Inflammatory macrophage (primary cell): ENCODE results near the gene NARF.

Source experiments
- DNase-seq, 2 donors: peaks; one replicate each; pipeline ENCODE4 v3.0.0-alpha.2; 2020 to 2022

The NARF gene

DNA sequence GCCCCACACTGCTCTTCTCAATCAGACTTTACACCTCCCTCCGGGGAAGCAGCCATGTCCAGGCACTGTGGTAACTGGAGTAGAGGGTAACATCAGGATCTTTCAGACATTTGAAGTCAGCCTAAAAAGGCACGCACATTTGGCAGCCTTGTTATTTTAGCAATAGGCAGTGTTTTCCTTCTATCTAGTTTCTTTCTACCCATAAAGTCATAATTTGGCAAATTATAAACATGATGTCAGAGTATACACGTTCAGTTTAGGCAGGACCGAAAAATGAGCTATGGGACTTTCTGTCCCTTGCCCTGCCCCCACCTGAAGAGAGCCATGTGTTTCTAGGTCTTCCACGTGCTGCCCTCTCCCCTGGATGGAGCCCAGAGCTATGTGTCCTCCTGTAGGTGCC is 21.1 kb downstream of the NARF start:
- DNase-seq: no peak

DNA sequence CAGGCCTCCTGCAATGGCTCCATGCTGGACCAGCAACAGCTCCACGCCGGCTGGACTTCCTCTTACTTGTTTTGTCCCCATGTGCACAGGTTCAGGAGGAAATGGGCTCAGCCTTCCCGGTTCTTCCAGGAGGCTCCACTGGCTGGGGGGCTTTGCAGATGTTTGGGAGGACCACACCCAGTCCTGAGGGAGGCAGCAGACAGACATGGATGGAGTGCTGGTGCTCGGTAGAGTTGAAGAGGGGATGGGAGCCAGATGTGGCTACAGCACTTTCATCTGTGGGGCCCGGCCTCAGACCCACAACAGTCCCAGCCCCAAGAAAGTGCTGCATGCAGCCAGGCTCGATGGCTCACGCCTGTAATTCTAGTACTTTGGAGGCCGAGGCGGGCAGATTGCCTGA is 21.8 kb downstream of the NARF start:
- no peak for DNase-seq

DNA sequence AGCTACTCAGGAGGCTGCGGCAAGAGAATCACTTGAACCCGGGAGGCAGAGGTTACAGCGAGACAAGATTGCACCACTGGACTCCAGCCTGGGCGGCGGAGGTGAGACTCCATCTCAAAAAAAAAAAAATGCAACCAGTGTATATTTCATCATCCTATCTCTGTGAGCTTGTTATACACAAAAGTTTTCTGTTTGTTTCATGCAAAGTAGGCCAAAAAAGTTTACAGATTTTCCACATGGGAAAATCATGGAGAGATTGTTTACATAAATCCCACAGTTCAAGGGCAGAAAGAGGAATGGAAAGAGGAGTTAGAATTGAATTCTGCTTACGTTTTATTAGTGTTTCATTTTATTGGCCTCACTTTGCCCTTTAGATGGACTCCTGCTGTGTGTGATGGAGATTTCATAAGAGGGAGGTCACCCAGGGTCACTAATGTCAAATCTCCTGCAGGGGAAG is 24.7 kb downstream of the NARF start:
- no peak for DNase-seq

DNA sequence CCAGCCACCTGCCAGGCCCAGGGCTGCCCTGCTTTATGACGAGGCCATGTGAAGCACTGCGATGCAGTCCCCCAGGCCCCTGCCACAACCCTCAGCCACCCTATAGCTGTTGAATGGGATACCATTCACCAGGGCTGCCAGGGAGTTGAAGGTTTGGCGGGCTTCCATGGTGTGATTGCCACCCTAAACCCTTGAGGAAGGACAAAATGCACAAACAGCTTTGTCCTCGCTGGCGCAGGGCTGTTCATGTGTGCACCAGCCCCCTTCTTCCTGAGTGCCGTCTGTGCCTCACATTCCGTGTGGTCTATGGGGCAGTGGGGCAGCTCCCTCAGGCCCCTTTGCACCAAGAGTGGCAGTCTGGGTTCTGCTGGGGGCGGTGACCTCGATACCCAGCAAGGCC is 25.3 kb downstream of the NARF start:
- no peak for DNase-seq

DNA sequence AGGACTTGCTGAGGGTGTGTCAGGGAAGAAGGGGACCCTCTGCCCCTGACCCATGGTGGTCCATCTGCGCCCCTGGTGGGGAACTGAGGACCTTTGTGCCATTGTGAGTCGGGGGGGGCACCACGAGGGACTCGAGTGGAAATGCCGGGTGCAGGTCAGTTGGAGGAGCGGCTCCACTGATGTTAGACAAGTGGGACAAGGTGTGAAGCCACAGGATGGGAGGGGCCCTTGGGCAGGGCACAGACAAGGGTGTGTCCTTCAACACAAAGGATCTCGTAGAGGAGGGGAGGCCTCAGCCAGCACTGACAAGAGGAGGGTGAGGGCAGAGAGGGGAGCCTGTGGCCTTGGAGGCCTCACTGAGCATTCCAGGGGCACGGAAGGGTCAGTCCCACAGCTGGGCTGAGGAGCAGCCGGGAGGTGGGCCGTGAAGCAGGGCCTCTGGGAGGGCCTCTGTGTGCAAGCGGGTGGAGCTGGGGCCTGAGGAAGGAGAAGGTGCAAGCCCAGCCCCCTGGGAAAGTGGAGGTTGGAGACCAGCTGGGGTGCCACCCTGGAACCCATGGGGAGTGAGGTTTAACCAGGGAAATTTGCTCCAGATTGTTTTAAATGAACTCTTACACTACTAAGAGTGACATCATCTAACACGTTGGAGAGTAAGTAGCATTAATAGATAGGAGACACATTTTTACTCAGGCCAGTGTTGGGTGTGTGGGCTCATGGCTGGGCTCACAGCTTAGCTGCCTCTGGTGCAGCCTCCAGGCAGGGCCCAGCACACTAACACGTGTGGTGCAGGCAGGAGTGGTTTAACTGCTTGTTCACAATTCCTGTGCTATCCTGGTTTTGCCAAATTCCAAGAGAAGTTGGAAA is 27.9 kb downstream of the NARF start:
- DNase-seq: no peak

DNA sequence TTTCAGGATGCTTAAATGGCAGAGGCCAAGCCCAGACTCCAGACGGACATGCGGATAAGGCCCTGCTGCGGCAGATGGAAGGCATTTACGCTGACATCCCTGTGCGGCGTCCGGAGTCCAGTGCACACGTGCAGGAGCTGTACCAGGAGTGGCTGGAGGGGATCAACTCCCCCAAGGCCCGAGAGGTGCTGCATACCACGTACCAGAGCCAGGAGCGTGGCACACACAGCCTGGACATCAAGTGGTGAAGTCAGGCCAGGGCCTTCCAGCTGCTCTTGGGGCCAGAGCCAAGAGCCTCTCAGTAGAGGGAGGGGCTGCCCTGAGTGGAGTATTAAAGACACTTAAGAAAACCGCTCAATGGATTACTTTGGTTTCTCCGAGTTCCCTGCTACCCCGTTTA is 29.4 kb downstream of the NARF start:
- no peak for DNase-seq

DNA sequence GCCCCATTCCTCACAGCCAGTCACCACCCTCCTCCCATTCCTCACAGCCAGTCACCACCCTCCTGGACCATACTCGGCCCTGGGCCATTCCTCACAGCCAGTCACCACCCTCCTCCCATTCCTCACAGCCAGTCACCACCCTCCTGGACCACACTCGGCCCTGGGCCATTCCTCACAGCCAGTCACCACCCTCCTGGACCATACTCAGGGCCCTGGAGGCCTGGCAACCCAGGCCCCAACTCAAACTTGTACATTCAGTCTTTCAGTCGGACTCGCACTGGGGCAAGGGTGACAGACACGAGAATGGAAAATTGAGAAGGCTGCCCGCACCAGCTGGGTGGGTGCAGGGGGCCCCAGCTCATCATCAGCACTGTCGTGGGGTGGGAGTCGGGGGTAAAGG is 30.6 kb downstream of the NARF start:
- no peak for DNase-seq

DNA sequence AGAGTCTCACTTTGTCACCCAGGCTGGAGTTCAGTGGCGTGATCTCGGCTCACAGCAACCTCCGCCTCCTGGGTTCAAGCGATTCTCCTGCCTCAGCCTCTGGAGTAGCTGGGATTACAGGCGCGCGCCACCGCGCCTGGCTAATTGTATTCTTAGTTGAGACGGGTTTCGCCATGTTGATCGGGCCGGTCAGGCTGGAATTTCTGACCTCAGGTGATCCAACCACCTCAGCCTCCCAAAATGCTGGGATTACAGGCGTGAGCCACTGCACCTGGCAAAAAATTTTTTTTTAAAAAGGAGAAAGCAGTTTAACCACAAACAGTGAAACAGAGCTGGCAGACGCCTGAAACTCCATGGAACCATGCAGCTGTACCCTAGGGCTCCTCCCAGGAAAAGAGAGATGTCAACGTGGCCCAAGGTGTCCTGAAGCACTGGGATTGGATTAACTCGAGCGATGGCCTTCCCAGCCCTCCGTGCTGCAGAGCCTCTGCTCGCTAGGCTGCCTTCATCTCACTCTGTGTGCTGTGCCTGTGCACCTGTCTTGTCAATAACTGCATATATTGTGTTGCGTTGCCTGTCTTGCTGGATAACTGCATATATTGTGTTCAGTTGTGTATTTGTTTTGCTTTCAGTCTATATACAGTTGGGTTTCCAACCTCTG is 31.4 kb downstream of the NARF start:
- DNase-seq: no peak

DNA sequence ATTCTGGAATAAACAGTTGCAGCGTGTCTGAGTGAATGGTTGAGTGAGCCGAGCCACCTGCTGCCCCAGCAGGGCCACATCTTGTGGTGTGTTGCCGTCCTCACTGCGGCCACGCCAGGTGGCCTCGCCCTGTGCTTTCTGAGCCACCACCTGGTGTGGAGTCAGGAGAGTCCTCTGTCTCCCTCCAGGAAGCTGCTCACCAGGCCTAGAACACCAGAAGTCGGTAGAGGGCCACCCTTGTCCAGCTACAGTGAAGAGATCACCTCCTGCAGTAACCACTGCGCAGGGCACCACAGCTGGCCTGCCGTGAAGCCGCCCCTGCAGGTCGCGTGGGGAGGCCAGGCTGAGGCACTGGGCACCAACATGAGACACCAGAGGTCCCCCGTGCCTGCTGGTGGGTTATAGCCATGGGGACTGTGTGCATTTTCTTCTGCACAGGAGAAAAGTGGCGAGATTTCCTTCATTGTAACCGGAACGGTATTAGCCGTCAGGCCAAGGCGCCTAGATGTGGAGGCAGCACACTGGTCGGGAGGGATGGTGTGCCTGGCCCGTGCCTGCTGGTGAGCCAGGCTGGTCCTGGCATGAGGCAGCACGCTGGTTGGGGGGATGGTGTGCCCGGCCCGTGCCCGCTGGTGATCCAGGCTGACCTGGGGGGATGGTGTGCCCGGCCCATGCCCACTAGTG is 32.1 kb downstream of the NARF start:
- DNase-seq: no peak

DNA sequence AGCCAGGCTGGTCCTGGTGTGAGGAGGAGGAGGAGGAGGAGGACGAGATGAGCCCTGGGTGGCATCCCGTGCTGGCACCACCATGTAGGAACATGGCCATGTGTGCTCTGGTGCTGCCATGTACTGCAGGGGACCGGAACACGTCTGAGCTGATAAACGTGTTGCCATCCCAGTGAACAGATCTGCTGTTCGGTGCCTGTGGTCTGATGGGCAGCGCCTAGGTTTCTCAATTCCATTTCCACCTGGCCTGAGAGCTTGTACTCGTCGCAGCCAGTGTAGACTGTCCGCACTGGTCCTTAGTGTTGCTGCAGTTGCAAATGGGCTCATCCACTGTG is 32.6 kb downstream of the NARF start:
- DNase-seq: no peak

DNA sequence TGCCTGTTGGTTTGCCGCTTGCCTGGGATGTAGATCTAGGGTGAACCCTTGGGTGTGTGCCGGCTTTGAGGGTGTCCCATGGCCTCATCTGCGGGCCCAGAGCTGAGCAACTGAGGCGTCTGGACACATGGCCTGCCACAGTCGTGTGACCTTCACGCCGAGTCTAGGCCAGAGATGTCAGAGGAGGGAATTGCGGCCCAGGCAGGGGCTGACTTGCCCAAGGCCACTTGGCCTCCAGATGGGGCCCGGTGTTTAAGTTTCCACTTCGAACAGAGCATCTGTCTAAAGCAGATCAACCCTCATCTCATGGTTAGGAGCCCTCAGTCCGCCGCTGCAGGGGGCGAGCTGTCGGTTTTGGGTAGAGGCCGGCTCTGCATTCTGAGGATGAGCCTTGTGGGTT is 33.0 kb downstream of the NARF start:
- no peak for DNase-seq

DNA sequence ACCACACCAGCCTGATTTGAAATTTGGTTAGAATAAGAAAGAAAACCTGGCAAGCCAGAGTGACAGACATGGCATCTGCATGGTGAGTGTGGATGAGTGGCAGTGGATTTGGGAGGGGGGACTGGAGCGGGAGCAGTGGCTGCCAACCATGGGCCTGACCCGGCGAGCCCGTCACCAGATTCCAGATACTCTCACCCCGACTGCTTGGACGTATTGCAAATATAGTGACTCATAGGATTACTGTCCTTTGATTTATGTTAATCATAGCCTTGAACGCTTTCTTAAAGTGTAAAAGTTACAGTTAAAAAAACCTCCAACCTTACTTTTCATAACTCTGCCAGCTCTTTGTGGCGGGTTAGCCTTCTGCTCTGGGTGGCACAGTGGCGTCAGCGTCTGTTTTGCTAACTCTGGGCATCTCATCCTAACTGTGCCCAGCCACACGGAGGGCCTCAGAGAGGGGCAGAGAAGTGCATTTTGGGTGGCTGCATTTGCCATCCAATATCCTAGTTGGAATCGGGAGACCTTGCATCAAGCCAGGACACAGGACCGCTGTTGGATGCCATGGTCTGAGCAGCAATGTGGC is 34.2 kb downstream of the NARF start:
- no peak for DNase-seq

DNA sequence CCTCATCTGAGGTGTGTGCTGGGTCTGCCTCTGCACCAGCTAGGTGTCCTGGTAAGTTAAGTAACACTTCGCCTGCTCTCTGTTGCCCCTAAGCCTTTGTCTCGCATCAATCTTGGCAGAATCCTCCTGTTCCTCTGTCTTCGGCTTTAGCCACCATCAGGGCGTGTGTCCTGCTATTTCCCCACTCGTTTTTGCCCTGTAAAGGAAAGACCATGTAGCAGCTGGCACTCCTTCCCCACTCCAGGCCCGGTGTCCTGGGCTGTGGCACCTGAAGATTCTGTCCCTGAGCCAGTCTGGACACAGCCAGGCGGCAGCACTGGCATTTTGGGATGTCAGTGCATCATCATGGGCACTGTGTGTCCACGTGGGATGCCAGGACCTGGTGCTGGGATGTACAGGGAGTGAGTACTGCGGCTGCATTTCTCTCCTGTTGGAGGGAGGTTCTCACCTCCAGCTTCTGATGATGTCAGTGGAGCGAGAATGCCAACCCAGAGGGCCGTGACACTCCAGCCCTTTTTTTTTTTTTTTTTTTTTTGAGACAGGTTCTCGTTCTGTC is 34.8 kb downstream of the NARF start:
- no peak for DNase-seq

DNA sequence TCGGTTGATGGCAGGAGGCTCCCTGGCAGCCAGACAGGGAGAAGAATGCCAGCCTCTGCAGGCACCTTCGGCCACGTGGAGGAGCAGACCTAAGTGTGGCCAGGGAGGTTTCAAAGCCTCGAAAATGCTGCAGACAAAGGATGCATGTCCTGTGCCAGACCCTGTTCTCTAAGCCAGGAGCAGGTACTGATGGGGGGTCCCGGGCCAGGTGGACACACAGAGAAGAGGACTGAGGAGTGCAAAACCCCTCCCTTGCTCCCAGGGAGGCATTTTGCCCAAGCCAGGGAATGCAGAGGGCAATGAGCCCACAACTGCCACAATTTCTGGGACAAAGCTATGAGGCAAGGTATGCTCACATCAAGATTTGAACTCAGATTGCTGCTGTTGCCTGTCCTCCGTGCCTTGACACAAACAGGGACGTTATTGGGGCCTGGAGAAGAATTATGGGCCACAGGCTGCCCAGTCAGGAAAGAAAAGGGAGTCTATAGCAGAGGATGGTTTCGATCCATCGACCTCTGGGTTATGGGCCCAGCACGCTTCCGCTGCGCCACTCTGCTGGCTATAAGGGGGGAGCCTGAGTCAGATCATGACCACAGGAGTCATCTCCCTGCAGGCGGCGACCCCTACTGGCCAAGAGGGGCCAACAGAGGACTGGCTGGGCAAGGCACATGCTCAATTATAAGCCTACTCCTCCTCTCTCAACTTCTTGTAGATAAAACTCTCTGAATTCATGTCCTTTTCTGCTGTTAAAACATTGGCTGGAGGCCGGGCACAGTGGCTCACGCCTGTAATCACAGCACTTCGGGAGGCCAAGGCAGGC is 35.9 kb downstream of the NARF start:
- peak; percentile 91 for DNase-seq

DNA sequence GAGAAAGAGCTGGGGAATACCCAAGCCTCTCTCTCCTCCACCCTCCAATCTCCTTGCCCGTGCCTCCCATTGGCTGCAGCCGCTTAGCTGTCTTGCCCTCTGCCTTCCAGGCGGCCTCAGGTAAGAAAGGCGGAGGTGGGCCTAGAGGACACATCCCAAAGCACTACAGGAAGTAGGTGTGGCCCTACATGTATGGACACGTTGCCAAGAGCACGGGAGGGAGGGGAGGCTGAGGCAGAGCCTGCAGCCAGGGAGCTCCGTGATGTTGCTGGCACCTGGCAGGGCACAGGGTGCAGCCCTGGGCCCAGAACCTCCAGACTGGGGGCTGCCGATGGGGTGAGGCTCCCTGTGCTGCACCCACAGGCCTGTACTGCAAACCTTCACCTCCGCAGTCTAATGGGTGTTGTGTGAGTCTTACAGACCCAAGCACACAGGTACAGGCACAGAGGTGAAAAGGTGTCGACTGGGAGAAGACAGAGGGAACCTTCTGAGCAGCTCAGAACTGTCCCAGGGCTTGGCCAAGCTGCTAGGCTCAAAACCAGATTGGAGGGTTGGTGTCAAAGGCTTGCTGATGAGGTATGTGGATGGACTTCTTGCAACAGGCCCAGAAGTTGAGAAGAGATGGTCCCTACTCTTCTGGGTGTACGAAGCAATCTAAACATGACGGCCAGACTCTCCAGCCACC is 37.4 kb downstream of the NARF start:
- no peak for DNase-seq

DNA sequence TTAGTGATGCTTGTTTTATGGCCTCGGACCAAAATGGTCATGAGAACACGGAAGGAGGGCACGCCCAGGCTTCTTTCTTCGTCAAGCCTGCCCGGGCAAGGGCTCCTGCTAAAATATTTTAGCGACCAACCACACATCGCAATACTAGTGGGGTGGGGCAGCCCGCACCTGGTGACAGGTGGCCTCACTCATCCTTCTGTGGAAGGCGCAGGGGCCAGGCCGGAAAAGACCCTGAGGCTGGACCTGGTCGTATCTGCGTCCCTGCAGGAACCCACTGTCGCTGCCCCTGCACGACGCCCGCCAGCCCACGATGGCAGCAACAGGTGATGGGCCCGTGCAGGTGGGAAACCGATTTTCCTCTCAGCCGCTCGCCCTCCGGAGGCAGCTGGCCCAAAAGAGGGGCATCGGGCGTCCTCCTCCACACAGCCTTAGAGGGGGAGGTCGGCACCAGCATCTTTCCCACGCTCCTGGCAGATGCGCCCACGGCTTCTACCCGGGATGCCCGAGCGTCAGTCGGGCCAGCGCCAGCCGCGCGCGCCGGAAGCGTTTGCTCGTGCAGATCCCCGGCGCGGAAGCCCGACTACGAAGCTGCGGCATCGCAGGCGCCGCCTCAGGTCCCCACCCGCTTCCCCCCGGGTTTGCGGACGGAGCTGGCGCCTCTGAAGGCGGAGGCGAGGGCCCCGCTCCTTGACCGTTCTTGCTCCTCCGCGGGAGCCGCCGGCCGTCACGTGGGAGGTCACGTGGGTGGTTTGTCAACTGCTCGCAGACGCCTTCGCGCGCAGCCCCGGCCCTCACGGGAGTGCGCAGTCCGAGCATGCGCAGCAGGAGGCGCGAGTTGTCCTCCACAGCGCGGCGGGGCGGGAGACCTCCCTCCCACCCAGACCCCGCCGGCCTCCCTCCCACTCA is 38.2 kb downstream of the NARF start:
- DNase-seq: peak; percentile 91 to 97

DNA sequence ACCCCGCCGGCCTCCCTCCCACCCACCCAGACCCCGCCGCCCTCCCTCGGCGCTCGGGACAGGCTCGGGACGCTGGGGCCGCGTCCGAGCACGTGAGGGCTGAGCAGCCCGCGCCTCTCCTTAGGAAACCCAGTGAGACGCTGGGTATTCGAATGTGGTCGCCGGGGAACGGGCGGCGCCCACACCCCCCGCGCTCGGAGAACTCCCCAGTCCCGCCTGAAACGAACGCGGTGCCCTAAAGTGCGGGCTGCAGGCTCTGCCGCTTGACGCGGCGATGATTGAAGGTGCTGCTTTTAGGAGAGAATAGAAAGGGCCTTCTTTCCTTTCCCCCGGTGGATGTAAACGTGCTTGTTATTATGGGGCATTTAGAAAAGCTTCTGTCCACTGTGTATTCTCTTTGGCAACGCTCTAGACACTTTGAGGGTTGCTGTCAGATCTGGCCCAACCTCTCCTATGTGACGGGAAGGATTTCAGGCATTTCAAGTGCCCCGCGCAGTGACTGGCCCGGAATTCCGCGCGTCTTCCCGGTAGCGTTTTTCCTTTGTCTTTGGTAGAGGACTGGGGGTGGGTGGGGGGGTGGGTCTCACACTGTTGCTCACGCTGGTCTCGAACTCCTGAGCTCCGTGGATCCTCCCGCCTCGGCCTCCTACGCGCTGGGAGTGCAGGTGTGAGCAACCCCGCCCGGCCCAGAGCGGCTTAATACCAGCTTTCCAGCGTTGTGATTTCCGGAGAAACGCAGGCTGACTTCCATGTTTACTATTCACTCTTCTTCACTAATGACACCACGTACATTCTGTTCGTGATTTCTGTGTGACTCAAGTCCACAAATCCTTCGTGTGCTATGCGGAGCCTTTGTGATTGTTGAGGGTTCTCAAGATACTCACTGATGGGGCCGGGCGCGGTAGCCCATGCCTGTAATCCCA is 39.2 kb downstream of the NARF start:
- peak; percentile 15 to 18 for DNase-seq

DNA sequence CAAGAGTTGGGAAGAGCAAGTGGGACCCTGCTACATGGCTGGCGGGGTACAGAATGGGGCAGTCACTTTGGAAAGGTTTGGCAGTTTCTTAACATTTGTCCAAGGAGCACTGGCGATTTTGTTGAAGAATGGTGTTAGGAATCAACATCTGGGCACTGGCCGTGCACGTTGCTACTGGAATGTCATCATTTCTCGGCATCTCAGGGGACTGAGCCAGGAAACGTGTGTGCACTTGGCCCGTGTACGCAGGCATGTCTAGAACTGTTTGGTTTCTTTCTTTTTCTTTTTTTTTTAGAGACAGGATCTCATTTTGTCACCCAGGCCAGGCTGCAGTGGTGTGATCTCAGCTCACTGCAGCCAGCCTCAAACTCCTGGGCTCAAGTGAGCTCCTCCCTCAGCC is 43.7 kb downstream of the NARF start:
- no peak for DNase-seq

DNA sequence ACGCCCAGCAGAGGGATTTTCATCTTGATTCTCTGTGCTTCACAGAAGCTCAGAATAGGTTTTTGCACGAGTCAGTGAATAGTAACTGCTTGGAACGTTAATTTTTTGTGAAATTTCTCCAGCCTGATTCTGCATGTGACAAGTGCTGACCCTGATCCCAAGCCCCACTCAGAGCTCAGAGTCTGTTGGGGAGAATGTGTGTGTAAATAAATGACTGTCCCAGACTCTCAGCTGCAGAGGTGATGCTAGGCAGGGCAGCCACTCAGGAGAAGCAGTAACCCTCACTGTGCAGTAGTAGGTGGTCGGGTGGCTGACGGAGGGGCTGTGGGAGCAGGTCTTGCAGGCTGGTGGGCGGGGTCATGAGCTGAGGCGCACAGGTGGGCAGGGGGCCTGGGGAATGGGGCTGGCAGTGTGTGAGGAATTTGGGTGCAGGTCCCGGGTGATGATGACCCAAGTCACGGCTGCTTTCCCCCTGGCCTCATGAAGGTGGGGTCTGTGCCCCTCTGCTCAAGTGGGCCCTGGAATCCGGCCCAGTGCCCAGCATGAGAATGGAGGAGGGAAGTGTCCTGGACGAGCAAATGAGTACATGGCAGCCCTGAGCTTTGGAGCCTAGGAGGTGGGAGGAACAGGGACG is 44.7 kb downstream of the NARF start:
- no peak for DNase-seq
